Measurements from ENCODE around the gene CHST11.
A peak's percentile ranks its signal among the peaks of the same experiment; 100 is the strongest.

CHST11 gene

DNA sequence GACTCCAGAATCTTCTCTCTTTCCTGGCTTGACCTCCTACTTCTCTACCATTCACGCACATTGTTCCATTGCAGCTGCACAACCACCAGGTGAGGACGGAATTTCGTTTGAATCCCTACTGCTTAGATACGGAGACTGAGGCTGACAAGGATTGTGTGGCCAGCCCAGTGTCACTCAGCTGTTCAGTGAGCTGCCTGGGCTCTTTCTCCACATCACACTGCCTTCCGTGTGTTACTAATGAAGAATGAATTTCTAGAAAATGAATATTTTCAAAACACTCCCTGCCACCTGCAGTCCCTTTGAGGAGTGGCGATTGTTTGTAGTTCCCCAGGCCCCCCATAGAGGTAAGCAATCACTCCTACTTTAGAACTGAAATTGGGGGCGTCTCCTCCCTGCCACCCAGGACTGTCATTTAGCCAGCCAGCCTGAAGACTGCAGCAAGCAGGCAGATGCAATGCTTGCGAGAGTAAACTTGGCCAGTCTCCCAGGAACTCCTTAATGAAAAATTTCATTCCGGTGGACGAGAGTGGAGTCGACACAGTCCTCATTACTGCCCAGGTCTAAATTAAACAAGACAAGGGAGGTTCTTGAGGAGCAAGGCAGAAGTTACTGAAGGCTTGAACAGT lies 261.7 kb downstream of the CHST11 start:
- H3K4me1 Mint-ChIP-seq: peaks cover 62% of the 10 kb centered on the region
- no peaks in the 10 kb centered on the region for H3K9me3 Mint-ChIP-seq
- H3K4me3 Mint-ChIP-seq: no peak overlapping the region
- H3K36me3 Mint-ChIP-seq (ENCODE audit: low read depth): no peaks in the 10 kb centered on the region
- TF ChIP-seq, protein P1, sequence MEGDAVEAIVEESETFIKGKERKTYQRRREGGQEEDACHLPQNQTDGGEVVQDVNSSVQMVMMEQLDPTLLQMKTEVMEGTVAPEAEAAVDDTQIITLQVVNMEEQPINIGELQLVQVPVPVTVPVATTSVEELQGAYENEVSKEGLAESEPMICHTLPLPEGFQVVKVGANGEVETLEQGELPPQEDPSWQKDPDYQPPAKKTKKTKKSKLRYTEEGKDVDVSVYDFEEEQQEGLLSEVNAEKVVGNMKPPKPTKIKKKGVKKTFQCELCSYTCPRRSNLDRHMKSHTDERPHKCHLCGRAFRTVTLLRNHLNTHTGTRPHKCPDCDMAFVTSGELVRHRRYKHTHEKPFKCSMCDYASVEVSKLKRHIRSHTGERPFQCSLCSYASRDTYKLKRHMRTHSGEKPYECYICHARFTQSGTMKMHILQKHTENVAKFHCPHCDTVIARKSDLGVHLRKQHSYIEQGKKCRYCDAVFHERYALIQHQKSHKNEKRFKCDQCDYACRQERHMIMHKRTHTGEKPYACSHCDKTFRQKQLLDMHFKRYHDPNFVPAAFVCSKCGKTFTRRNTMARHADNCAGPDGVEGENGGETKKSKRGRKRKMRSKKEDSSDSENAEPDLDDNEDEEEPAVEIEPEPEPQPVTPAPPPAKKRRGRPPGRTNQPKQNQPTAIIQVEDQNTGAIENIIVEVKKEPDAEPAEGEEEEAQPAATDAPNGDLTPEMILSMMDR (IDR thresholded peaks at IDR 0.05): no peak
- no peaks in the 10 kb centered on the region for H3K27me3 Mint-ChIP-seq (ENCODE audit: low read depth, poor library complexity)
- DNase-seq: no peak
- no peak overlapping the region for H3K27ac Mint-ChIP-seq

DNA sequence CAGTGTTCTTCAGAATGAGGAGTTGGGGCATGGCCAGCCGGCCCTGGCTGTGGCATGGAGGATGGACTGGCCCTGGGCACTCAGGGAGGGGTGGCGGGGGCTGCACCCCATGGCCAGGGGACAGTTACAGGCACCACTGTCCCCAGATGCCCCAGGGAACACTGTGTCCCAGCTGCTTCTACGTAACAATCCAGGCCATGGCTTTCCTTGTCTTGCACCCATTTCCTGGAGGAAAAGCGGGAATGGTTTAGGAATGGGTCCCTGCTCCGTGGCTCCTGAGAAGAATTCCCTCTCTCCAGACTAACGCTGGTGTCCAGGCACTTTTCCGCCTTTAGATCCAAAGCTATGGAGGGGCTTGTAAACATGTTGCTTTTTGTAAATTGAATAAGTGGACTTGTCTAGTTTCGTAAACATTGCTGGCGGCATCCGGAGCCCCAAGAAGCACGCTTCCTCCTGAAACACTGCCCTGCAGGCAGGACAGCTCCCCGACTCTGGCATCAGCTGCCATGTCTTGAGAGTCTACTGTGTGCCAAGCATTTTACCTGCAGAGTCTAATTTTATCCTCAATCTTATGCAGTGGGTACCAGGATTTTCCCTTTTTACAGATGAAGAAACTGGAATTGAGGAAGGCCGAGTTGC lies 263.1 kb downstream of the CHST11 start:
- DNase-seq: no peak
- no peak overlapping the region for H3K4me3 Mint-ChIP-seq
- peaks cover 63% of the 10 kb centered on the region for H3K4me1 Mint-ChIP-seq
- H3K27ac Mint-ChIP-seq: no peak overlapping the region
- no peaks in the 10 kb centered on the region for H3K9me3 Mint-ChIP-seq
- TF ChIP-seq, protein P1 (IDR thresholded peaks at IDR 0.05): no peak
- no peaks in the 10 kb centered on the region for H3K27me3 Mint-ChIP-seq (ENCODE audit: low read depth, poor library complexity)
- H3K36me3 Mint-ChIP-seq (ENCODE audit: low read depth): no peaks in the 10 kb centered on the region

DNA sequence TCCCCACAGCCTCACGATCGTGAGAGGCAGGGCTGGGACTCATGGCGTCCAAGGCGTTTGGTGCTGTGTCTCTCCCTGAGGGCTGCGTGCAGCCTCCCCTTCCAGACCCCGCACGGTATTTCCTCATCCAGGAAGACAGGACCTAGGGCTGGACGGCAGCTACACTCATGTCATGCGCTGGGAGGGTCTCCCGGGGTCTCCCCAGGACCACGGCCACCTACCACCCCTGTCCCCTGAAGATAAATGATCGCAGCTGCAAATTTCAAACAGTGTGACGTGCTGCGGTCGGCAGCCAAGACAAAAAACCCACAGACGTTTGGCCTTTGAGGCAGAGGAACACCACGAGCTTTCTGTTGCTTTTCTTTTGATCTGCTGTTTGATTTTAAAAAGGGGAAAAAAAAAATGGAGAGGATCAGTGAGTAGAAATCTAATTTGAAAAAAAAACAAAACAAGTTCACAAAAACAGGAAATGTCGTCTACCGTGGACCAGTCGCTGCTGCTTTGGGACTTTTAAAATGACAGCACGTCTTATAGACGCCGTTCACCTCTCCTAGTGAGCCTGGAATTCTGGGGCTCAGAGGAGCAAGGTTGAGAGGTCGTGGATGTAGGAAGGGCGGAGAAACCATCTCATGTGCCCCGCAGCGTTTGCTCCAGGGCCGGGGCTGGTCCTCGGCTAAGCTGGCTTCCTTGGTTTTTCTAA lies 263.7 kb downstream of the CHST11 start:
- DNase-seq: no peak
- H3K36me3 Mint-ChIP-seq (ENCODE audit: low read depth): no peaks in the 10 kb centered on the region
- no peaks in the 10 kb centered on the region for H3K27me3 Mint-ChIP-seq (ENCODE audit: low read depth, poor library complexity)
- peak overlapping the region; percentile 26 for H3K4me3 Mint-ChIP-seq
- peaks cover 68% of the 10 kb centered on the region for H3K4me1 Mint-ChIP-seq
- no peaks in the 10 kb centered on the region for H3K9me3 Mint-ChIP-seq
- peak overlapping the region; percentile 73 for H3K27ac Mint-ChIP-seq
- TF ChIP-seq, protein P1 (IDR thresholded peaks at IDR 0.05): no peak

DNA sequence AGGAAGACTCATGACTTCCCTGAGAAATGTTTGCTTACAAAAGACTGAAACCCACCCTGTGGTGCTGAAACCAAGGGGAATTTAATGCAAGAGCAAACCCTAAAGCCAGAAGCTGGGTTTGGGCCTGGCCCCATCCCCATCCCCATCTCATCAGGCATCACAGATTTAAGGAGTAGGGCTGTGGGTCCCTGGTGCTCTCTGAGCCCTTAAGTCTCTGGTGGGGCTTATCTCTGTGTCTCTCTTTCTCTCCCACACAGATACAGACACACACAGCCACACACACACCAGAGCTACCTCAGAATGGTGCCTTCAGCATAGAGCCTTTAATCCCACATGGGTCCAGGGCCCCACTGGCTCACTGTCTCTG lies 264.3 kb downstream of the CHST11 start:
- TF ChIP-seq, protein P1 (IDR thresholded peaks at IDR 0.05): no peak
- Mint-ChIP-seq H3K27ac (peak overlapping the region; percentile 24), H3K9me3 (no peaks in the 10 kb centered on the region), H3K4me3 (no peak overlapping the region), H3K36me3 (ENCODE audit: low read depth) (no peaks in the 10 kb centered on the region), H3K4me1 (peaks cover 68% of the 10 kb centered on the region), H3K27me3 (ENCODE audit: low read depth, poor library complexity) (no peaks in the 10 kb centered on the region)
- no peak for DNase-seq

DNA sequence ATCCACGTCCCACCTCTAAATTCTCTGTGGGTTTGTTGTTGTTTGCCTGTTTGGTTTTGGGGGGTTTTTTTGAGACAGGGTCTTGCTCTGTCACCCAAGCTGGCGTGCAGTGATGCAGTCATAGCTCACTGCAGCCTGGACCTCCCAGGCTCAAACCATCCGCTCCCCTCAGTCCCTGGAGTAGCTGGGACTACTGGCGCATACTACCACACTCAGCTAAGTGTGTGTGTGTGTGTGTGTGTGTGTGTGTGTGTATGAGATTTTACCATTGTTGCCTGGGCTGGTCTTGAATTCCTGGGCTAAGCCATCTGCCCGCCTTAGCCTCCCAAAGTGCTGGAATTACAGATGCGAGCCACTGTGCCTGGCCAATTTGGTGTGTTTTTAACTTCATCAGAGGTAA lies 265.2 kb downstream of the CHST11 start:
- no peaks in the 10 kb centered on the region for H3K9me3 Mint-ChIP-seq
- H3K4me1 Mint-ChIP-seq: peaks cover 70% of the 10 kb centered on the region
- TF ChIP-seq, protein P1 (IDR thresholded peaks at IDR 0.05): no peak
- DNase-seq: no peak
- H3K4me3 Mint-ChIP-seq: peak overlapping the region; percentile 47
- no peaks in the 10 kb centered on the region for H3K27me3 Mint-ChIP-seq (ENCODE audit: low read depth, poor library complexity)
- peak overlapping the region; percentile 16 for H3K27ac Mint-ChIP-seq
- H3K36me3 Mint-ChIP-seq (ENCODE audit: low read depth): no peaks in the 10 kb centered on the region

All from nephron progenitor cell (in vitro differentiated cells).